NK-92 (cell line): ENCODE data around the gene SIGLEC1.

Experiments
- DNase-seq: peaks from one replicate; lab custom pipeline; 2025; ENCODE audit not compliant: unreplicated experiment; lab: John Stamatoyannopoulos, UW

The SIGLEC1 gene

GRCh38 chr20:3702611-3703391, 9.6 kb downstream of the SIGLEC1 start:
- DNase-seq, result no peak

- DNase-seq, result no peak
Observed at GRCh38 chr20:3701061-3701998, 11.1 kb downstream of the SIGLEC1 start.

- DNase-seq, result no peak
Observed at GRCh38 chr20:3699037-3699436, 13.4 kb downstream of the SIGLEC1 start.

GRCh38 chr20:3698591-3699001, 13.8 kb downstream of the SIGLEC1 start:
- no peak for DNase-seq

GRCh38 chr20:3697588-3698305, 14.7 kb downstream of the SIGLEC1 start:
- no peak for DNase-seq

GRCh38 chr20:3696745-3697587, 15.4 kb downstream of the SIGLEC1 start:
- no peak for DNase-seq

- no peak for DNase-seq
Observed at GRCh38 chr20:3696200-3696599, 16.2 kb downstream of the SIGLEC1 start.

GRCh38 chr20:3694864-3695263, 17.5 kb downstream of the SIGLEC1 start:
- no peak for DNase-seq

GRCh38 chr20:3693376-3693775, 19.0 kb downstream of the SIGLEC1 start:
- DNase-seq, result no peak

- DNase-seq, result no peak
Observed at GRCh38 chr20:3692706-3693294, 19.6 kb downstream of the SIGLEC1 start.

- no peak for DNase-seq
Observed at GRCh38 chr20:3691897-3692296, 20.5 kb downstream of the SIGLEC1 start.

GRCh38 chr20:3691306-3691705, 21.1 kb downstream of the SIGLEC1 start:
- DNase-seq, result no peak

- no peak for DNase-seq
Observed at GRCh38 chr20:3690413-3690812, 22.0 kb downstream of the SIGLEC1 start.

GRCh38 chr20:3689978-3690377, 22.4 kb downstream of the SIGLEC1 start:
- DNase-seq, result no peak

- no peak for DNase-seq
Observed at GRCh38 chr20:3687655-3688054, 24.7 kb downstream of the SIGLEC1 start.

GRCh38 chr20:3686867-3687321, 25.5 kb downstream of the SIGLEC1 start:
- DNase-seq, result no peak

GRCh38 chr20:3686421-3686820, 26.0 kb downstream of the SIGLEC1 start:
- DNase-seq, result no peak

- no peak for DNase-seq
Observed at GRCh38 chr20:3685341-3685740, 27.1 kb downstream of the SIGLEC1 start.

GRCh38 chr20:3681931-3682781, 30.2 kb downstream of the SIGLEC1 start, which contains the start of gene ADAM33:
Gene ADAM33 (minus strand): TSS chr20:3682010. CDS start chr20:3682004, 6 bp downstream.
- no peak for DNase-seq
